Epithelial cell of esophagus (primary cell): ENCODE measurements around the gene CAMK1G.

Source experiments
- DNase-seq: peaks from one replicate; pipeline ENCODE4 v3.0.0; 2010; ENCODE audit warnings: low read depth
- H3K4me3 ChIP-seq: 2 replicates; pipeline ENCODE4 v1.5.1; 2011; ENCODE audit warnings: mild to moderate bottlenecking, low read length, control low read depth
- CTCF ChIP-seq: IDR thresholded peaks from 2 replicates; pipeline ENCODE4 v1.5.1; 2011; ENCODE audit warnings: low read depth, mild to moderate bottlenecking, low read length, control low read depth, inconsistent platforms; ENCODE audit not compliant: insufficient read depth; ENCODE audit errors: missing control alignments

CAMK1G gene

GRCh38 chr1:209587789-209588188 lies 4.3 kb downstream of the CAMK1G start:
- no peak for TF ChIP-seq CTCF
- DNase-seq = peak; percentile 46
- H3K4me3 ChIP-seq = no peak overlapping the region

GRCh38 chr1:209589440-209589839 lies 5.9 kb downstream of the CAMK1G start:
- no peak overlapping the region for H3K4me3 ChIP-seq
- no peak for TF ChIP-seq CTCF
- no peak for DNase-seq

- H3K4me3 ChIP-seq = no peak overlapping the region
- no peak for DNase-seq
- no peak for TF ChIP-seq CTCF
These were observed 6.3 kb downstream of the CAMK1G start for GRCh38 chr1:209589863-209590262.

- no peak overlapping the region for H3K4me3 ChIP-seq
- peak; percentile 39 for DNase-seq
- peak; percentile 47 for TF ChIP-seq CTCF
These were observed 6.9 kb downstream of the CAMK1G start for GRCh38 chr1:209590405-209590804.

- TF ChIP-seq CTCF = no peak
- no peak for DNase-seq
- no peak overlapping the region for H3K4me3 ChIP-seq
These were observed 10.2 kb downstream of the CAMK1G start for GRCh38 chr1:209593747-209594146.

- H3K4me3 ChIP-seq = no peak overlapping the region
- TF ChIP-seq CTCF = no peak
- peak; percentile 43 for DNase-seq
These were observed 10.9 kb downstream of the CAMK1G start for GRCh38 chr1:209594440-209594839.

GRCh38 chr1:209595028-209595427 lies 11.5 kb downstream of the CAMK1G start:
- no peak for TF ChIP-seq CTCF
- no peak for DNase-seq

More at GRCh38 chr1:209595028-209595427, 11.5 kb downstream of the CAMK1G start:
- H3K4me3 ChIP-seq = no peak overlapping the region
